Astrocyte of the cerebellum (primary cell): ENCODE measurements around the gene WDR7.

Source experiments
- DNase-seq: peaks from one replicate; pipeline ENCODE4 v3.0.0-alpha.2; 2011; ENCODE audit warnings: low read depth
- H3K4me3 ChIP-seq: 2 replicates; pipeline ENCODE4 v1.5.1; 2011; ENCODE audit warnings: mild to moderate bottlenecking, low read depth, low read length, moderate library complexity
- in situ Hi-C: cut with HindIII; loops from 2 replicates; pipeline ENCODE4 v1.10.0; 2017; ENCODE audit warnings: low sequenced_read_pairs
- TF ChIP-seq, protein P1 (sequence below): IDR thresholded peaks from 2 replicates; pipeline ENCODE4 v1.5.1; 2012; ENCODE audit warnings: low read length, low read depth, moderate library complexity, mild to moderate bottlenecking; ENCODE audit errors: missing control alignments

Gene WDR7

DNA sequence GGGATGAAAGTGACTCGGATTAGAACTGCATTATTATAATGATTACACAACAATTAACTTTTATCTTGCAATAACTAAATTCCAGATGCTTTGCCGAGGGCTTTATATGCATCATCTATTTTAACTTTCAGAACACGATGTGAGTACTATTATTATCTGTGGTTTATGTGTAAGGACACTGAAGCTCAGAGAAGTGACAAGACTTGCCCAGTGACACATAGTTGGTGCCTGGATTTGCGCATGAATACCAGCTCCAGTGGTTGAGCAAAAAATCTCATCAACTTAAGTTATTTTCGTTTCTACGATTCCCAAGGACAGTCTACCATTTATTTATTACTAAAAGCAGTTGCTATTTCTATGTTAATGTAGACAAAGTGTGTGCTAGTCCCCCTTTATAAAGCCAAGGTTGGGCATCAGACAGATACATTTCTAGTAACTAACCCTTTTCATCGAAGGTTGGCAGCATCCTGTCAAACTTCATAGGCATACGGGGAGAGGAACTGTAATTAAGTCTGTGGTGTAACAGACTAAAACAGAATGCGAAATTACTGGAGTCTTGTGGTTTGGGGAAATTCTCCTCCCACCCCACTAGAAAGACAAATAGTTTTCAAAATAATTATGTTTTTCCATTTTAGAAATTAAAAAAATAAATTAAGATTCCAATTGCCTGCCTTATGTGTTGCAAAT is 422.5 kb downstream of the WDR7 start:
- no peak overlapping the region for H3K4me3 ChIP-seq
- TF ChIP-seq, protein P1, sequence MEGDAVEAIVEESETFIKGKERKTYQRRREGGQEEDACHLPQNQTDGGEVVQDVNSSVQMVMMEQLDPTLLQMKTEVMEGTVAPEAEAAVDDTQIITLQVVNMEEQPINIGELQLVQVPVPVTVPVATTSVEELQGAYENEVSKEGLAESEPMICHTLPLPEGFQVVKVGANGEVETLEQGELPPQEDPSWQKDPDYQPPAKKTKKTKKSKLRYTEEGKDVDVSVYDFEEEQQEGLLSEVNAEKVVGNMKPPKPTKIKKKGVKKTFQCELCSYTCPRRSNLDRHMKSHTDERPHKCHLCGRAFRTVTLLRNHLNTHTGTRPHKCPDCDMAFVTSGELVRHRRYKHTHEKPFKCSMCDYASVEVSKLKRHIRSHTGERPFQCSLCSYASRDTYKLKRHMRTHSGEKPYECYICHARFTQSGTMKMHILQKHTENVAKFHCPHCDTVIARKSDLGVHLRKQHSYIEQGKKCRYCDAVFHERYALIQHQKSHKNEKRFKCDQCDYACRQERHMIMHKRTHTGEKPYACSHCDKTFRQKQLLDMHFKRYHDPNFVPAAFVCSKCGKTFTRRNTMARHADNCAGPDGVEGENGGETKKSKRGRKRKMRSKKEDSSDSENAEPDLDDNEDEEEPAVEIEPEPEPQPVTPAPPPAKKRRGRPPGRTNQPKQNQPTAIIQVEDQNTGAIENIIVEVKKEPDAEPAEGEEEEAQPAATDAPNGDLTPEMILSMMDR: no peak
- in situ Hi-C loops: no loop called here
- DNase-seq: no peak

DNA sequence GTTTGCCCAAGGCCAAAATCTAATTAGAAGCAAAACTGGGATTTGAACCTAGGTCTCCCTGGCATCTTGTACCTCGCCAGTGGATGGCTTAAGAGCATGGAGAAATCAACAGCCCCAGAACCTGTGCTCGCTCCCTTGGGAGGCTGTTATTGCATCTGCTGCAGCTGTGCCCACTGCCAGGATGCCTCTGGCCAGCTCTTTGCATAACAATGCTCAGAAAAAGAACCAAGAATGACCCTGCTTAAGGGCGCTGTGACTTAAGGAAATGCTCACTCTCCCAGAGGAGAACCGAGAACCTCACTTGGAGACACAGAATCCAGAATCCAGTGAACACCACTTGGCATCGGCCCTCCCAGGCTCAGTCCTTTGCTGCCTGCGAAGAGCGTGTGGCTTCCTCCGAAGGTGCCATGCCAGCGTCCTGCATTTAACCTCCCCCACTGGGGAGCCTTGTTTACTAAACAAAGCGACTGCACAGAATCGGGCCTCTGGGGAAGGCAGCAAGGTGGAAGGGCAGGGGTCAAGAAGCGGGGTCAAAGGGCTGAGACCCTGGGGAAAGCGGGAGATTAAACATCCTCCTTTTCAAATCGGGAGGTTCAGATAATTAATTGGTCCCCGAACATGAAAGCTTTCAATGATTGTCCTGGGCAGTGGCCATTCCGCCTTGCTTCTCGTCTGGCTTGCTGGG is 424.7 kb downstream of the WDR7 start:
- no peak for DNase-seq
- in situ Hi-C loops: no loop called here
- TF ChIP-seq, protein P1: no peak
- H3K4me3 ChIP-seq: no peak overlapping the region

DNA sequence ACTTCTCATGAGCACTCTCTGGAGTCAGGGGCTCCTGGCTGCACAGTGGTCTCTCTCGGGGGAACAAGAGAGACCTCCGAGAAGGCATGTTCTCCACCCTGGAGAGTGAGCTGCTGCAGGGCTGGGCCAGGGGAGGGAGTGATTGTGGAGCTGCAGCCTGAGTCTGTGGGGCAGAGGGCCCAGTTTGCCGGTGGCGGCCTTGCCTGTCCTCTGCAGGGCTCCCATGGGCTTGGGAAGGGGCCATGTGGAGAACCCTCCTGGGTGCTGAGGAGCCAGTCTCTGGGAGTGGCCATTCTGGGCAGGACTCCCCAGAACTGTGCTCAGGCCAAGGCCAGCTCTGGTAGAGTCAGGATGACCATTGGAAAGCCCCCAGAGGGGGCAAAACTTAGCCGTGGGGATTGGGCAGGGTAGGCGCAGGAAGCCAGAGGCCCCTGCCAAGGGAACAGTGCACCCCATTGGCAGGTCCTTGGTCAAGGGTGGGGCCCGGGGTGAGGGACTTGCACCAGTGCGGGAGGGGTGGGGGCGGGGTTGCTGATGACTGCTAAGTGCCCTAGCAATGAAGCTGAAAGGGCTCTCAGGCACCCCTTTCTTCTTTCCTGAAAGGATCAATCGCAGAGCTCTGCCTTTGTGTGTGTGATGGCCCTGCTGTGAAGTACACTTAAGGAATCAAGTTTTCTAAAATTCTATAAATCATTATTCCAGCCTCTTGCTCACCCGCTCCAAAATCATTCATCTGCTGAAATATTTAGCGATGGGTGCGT is 426.0 kb downstream of the WDR7 start:
- in situ Hi-C loops: no loop called here
- DNase-seq: no peak

DNA sequence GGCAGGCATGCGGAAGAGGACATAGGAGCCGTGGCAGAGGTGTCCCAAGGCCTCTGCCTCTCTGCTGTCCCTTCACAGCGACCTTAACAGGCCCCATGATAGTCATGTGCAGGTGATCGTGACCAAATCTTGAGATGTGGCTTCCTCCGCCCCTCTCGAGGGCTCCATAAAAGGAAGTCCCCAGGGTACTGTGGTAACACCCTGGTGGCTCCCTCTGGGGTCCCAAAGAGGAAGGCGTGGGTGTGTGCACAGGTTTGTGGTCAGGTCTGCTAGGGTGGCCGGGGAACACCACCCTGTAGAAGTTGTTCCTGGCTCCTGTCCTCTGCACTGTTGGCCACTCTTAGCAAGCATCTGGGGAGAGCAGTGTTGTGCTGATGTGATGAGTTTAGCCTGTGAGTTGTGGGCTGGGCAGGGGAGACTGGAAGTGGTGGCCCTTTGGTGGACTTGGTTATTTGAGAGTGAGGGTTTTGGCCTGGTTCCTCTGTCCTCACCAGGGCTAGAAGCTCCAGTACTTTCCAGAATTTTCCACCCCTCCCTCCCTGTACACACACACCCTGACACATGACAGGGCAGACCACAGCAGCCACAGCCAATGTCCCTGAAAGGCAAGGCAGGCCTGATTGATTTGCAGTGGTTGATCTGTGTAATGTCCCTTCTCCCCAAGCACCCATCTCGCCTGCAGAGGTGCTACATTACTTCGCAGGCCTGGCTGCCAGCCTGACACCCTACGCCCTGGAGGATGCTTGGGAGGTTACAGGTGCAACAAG is 426.8 kb downstream of the WDR7 start:
- in situ Hi-C loops: no loop called here
- H3K4me3 ChIP-seq: no peak overlapping the region
- TF ChIP-seq, protein P1: no peak
- DNase-seq: no peak

More for the DNA sequence above, 426.0 kb downstream of the WDR7 start:
- TF ChIP-seq, protein P1: no peak
- no peak overlapping the region for H3K4me3 ChIP-seq

DNA sequence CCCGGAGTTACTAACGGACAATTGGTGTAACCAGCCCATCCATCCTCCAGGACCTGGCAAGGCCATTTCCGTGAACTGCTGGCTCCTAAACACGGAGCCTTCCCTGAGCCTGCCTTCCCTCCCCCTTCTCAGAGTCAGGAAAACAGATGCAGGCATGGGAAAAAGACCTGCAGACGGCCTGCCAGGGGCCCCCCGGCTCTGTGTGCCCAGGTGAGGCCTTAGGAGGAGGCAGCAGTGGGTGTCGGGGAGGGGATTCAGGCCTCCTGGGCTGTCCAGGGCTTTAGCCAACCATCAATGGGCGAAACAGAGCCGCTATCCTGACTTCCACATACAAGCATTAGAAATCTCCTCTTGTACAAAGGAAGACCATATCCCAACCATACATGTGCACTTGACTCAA is 427.5 kb downstream of the WDR7 start:
- DNase-seq: no peak
- TF ChIP-seq, protein P1: no peak
- H3K4me3 ChIP-seq: no peak overlapping the region
- in situ Hi-C loops: no loop called here

DNA sequence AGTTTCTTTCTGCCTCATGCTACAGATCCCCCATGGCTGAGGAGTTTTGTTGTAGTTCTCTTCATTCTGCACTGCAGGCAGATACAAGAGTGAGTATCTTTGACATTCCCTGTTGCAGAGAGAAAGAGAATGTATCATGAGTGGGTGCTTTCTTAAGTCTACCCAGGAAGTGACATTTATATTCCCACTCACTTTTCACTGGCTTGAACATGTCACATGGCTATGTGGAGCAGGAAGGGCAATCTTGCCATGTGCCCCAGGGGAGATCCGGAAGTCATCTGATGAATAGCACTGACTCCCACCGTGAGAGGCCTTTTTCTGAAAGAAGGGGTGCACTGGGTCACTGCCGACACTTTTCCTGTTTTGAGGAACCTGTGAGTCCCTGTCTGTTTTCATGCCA is 429.3 kb downstream of the WDR7 start:
- TF ChIP-seq, protein P1: no peak
- in situ Hi-C loops: no loop called here
- no peak for DNase-seq
- H3K4me3 ChIP-seq: no peak overlapping the region
